Mesothelial cell of epicardium (in vitro differentiated cells): ENCODE data around the gene SLC8A3. TPM values are rescaled to one million over a fixed set of nuclear protein-coding genes. Genes with fewer than 3 reads are reported as not detected.

Source experiments
- DNase-seq, 2 experiments: peaks; one replicate each; pipeline ENCODE4 v3.0.0; 2021; ENCODE audit warnings: low spot score in 2 of 2; ENCODE audit not compliant: unreplicated experiment in 2 of 2
- H3K27ac Mint-ChIP-seq: 2 replicates; pipeline ENCODE4 v1.8.0; 2021; ENCODE audit warnings: mixed read lengths
- H3K27me3 Mint-ChIP-seq: 2 replicates; pipeline ENCODE4 v1.8.0; 2021; ENCODE audit warnings: low read depth, mixed read lengths
- H3K36me3 Mint-ChIP-seq: 2 replicates; pipeline ENCODE4 v1.8.0; 2021; ENCODE audit warnings: mixed read lengths
- H3K4me1 Mint-ChIP-seq: 2 replicates; pipeline ENCODE4 v1.8.0; 2021; ENCODE audit warnings: mixed read lengths
- H3K4me3 Mint-ChIP-seq: 2 replicates; pipeline ENCODE4 v1.8.0; 2021; ENCODE audit warnings: mild to moderate bottlenecking, moderate library complexity, mixed read lengths
- H3K9me3 Mint-ChIP-seq: 2 replicates; pipeline ENCODE4 v1.8.0; 2021; ENCODE audit warnings: mixed read lengths
- CTCF ChIP-seq: fragments of 200-600 bp; sonication (generic); IDR thresholded peaks from one replicate; pipeline ENCODE4 v1.5.0; 2021; ENCODE audit warnings: antibody characterized with exemption; ENCODE audit not compliant: unreplicated experiment
- total RNA-seq: library from RNA; stranded (reverse); gene quantifications from 3 replicates; pipeline ENCODE4 v1.2.1, GENCODE V29; 2021

The SLC8A3 gene
- total RNA-seq, 1 donor from 2014 or later, result 0.27 TPM

- no peaks in the 10 kb centered on the region for H3K9me3 Mint-ChIP-seq
- no peak for DNase-seq
- no peak overlapping the region for H3K4me3 Mint-ChIP-seq
- no peaks in the 10 kb centered on the region for H3K4me1 Mint-ChIP-seq
- no peak for TF ChIP-seq CTCF
- peaks cover 71% of the 10 kb centered on the region for H3K27me3 Mint-ChIP-seq
- no peak overlapping the region for H3K27ac Mint-ChIP-seq
- H3K36me3 Mint-ChIP-seq, result no peaks in the 10 kb centered on the region
Observed at GRCh38 chr14:70144046-70144445, 44.7 kb downstream of the SLC8A3 start.

GRCh38 chr14:70143306-70143705, 45.4 kb downstream of the SLC8A3 start:
- Mint-ChIP-seq H3K36me3 (no peaks in the 10 kb centered on the region), H3K9me3 (no peaks in the 10 kb centered on the region), H3K4me1 (no peaks in the 10 kb centered on the region), H3K27ac (no peak overlapping the region), H3K4me3 (no peak overlapping the region), H3K27me3 (peaks cover 77% of the 10 kb centered on the region)
- TF ChIP-seq CTCF, result no peak
- no peak for DNase-seq

- DNase-seq, result no peak
- TF ChIP-seq CTCF, result no peak
- Mint-ChIP-seq H3K4me3 (no peak overlapping the region), H3K27me3 (peaks cover 71% of the 10 kb centered on the region), H3K4me1 (no peaks in the 10 kb centered on the region), H3K36me3 (no peaks in the 10 kb centered on the region), H3K27ac (no peak overlapping the region), H3K9me3 (no peaks in the 10 kb centered on the region)
Observed at GRCh38 chr14:70140614-70141013, 48.1 kb downstream of the SLC8A3 start.

GRCh38 chr14:70139384-70139783, 49.4 kb downstream of the SLC8A3 start:
- Mint-ChIP-seq H3K27ac (no peak overlapping the region), H3K4me3 (no peak overlapping the region), H3K27me3 (peaks cover 77% of the 10 kb centered on the region), H3K36me3 (no peaks in the 10 kb centered on the region), H3K9me3 (no peaks in the 10 kb centered on the region), H3K4me1 (no peaks in the 10 kb centered on the region)
- DNase-seq, result no peak
- TF ChIP-seq CTCF, result no peak

- Mint-ChIP-seq H3K4me1 (no peaks in the 10 kb centered on the region), H3K36me3 (no peaks in the 10 kb centered on the region), H3K27me3 (peaks cover 86% of the 10 kb centered on the region), H3K27ac (no peak overlapping the region), H3K9me3 (no peaks in the 10 kb centered on the region), H3K4me3 (no peak overlapping the region)
- no peak for DNase-seq
- TF ChIP-seq CTCF, result no peak
Observed at GRCh38 chr14:70137788-70138187, 51.0 kb downstream of the SLC8A3 start.

GRCh38 chr14:70133461-70133860, 55.3 kb downstream of the SLC8A3 start:
- no peaks in the 10 kb centered on the region for H3K9me3 Mint-ChIP-seq
- peaks cover 79% of the 10 kb centered on the region for H3K27me3 Mint-ChIP-seq
- H3K36me3 Mint-ChIP-seq, result no peaks in the 10 kb centered on the region
- TF ChIP-seq CTCF, result no peak
- no peak for DNase-seq
- H3K4me3 Mint-ChIP-seq, result no peak overlapping the region
- H3K4me1 Mint-ChIP-seq, result no peaks in the 10 kb centered on the region
- no peak overlapping the region for H3K27ac Mint-ChIP-seq
